Measurements from ENCODE around the gene BBS2.

Gene BBS2

DNA sequence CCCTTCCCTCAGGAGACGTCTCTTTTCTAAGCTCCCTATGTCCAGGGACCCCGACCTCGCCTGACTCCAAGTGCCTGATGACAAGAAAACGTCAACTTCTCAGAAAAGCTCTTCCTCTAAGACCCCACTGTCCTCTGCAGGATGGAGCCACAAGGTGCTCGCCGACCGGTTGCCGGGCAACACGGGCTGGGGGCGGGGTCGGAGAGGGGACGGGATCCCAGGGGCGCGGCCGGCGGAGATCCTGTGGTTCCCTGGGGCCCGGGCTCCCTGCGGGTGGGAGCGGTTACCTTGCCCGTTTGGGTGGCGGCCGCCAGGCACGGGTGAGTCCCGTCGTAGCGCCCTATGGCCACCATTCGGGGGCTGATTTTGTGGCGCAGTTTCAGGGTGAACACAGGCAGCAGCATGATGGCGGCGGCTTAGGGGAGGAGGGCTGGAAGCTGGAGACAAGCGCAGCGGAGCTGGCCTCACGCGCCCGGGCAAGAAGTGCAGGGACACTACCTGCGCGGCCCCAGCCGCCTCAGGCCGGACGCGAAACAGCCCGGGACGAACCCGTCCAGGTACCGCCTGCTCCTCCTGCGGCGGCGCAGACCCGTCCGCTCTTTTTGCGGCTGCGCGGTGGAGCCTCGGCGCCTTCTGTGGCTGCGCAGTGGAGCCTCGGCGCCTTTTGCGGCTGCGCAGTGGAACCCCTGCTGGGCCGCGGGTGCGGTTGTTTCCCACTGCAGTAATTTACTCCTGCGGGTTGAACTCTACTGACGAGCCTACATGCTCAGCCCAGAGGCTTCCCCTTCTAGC, at the start of gene BBS2:
TSS of gene BBS2 (minus strand) at position 566 of the 792 bp plus-strand sequence. CDS start at position 404, 162 bp downstream.
- DNase-seq (ENCODE audit: low read depth), result peak; percentile 77

- DNase-seq (ENCODE audit: low read depth), result no peak
These were observed 45.1 kb upstream of the BBS2 start, which contains the start of gene MT4 for GRCh38 chr16:56564793-56565477. TSS of gene MT4 (plus strand) at chr16:56565073. CDS start at chr16:56565129, 56 bp downstream.

GRCh38 chr16:56561126-56561525, 41.3 kb upstream of the BBS2 start:
- DNase-seq (ENCODE audit: low read depth), result no peak

- no peak for DNase-seq (ENCODE audit: low read depth)
These were observed 40.6 kb upstream of the BBS2 start for GRCh38 chr16:56560447-56560846.

DNA sequence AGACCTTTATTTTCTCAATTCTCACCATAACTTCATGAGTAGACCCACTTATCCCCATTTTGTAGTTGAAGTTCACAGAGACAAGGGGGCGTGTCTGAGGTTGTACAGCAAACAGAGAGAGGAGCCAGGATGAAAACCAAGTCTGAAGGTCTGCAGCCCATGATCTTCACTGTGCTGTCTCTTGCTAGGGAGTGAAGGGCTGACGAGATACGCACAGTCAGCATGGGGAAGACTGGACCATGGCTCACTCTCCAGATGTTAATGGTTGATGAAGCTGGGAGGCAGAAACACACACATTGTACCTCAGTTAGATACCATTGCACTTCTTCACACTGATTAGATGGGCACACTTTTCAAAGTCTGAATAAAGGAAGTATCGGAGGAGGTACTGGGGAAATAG, 39.3 kb upstream of the BBS2 start:
- no peak for DNase-seq (ENCODE audit: low read depth)

- DNase-seq (ENCODE audit: low read depth), result peak; percentile 49
These were observed 38.4 kb upstream of the BBS2 start for GRCh38 chr16:56558024-56558747.

DNA sequence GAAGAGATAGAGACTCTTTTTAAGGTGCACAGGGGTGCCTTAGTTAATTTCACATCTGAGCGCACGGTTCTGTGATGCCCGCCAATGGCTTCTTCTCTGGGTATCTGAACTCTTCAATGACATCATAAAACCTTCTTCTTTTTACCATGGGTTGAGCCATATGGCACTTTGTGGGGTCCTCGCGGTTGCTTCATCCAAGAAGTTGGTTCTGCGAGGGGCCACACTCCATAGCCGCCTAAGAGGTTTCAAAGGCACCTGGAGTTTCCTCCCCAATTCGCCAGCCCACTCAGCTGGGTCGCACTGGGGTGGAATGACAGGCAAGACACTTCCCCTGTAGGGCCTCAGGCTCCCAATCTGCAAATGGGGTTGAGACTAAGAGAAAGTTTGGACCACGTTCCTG, 34.6 kb upstream of the BBS2 start:
- DNase-seq (ENCODE audit: low read depth), result no peak

- DNase-seq (ENCODE audit: low read depth), result no peak
These were observed 32.2 kb upstream of the BBS2 start for GRCh38 chr16:56551796-56552738.

GRCh38 chr16:56549744-56550385, 30.0 kb upstream of the BBS2 start:
- DNase-seq (ENCODE audit: low read depth), result no peak

- no peak for DNase-seq (ENCODE audit: low read depth)
These were observed 29.3 kb upstream of the BBS2 start for GRCh38 chr16:56549161-56549560.

DNA sequence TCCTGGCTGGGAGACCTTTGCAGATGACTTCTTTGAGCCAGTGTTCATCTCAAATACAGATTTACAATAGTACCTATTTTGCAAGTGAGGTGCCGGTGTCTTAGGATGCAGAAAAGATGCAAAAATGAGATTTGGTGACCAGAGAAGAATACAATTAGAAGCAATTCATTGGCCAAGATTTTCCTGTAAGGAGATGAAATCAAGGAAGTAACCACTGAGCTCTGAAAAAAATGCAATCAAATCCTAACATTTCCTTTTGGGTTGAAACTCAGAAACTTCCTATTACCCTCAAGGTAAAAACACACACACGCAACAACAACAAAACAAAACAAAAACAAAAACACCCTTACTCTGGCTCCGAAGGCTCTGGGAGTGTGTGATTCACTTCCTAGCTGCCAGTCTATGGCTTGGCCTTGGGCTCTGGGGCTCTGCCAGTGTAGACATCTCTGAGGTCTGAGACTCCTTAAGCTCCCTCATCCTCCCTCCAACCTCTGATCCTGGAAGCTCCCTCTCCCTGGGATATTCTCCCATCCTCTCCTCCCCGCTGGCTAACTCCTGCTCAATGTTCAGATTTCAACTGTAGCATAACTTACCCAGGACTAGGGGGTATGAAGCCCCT, 28.2 kb upstream of the BBS2 start:
- no peak for DNase-seq (ENCODE audit: low read depth)

GRCh38 chr16:56547120-56547948, 27.5 kb upstream of the BBS2 start:
- peak; percentile 47 for DNase-seq (ENCODE audit: low read depth)

- no peak for DNase-seq (ENCODE audit: low read depth)
These were observed 22.2 kb upstream of the BBS2 start for GRCh38 chr16:56542039-56542438.

GRCh38 chr16:56539656-56540055, 19.8 kb upstream of the BBS2 start:
- DNase-seq (ENCODE audit: low read depth), result no peak

GRCh38 chr16:56538331-56538730, 18.5 kb upstream of the BBS2 start:
- DNase-seq (ENCODE audit: low read depth), result no peak

GRCh38 chr16:56534847-56535383, 15.1 kb upstream of the BBS2 start:
- DNase-seq (ENCODE audit: low read depth), result no peak

GRCh38 chr16:56532714-56533113, 12.9 kb upstream of the BBS2 start:
- DNase-seq (ENCODE audit: low read depth), result no peak

DNA sequence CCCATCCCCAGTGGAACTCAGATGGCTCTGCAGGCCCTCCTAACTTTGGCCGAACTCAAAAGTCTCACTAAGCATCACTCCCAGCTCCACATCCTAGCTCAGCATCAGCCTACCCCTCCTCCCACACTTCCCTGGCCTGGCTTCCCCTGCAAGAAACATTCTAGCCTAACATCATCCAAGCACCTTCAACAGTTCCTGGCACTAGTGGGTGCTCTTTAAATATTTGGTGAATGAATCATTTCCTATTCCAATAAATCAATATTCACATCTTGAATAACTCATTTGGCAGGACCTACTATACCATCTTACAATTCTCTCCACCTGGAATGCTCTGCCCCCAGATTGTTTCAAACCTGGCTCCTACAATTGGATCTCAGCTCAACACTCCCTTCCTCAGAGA, 11.0 kb upstream of the BBS2 start:
- no peak for DNase-seq (ENCODE audit: low read depth)

DNA sequence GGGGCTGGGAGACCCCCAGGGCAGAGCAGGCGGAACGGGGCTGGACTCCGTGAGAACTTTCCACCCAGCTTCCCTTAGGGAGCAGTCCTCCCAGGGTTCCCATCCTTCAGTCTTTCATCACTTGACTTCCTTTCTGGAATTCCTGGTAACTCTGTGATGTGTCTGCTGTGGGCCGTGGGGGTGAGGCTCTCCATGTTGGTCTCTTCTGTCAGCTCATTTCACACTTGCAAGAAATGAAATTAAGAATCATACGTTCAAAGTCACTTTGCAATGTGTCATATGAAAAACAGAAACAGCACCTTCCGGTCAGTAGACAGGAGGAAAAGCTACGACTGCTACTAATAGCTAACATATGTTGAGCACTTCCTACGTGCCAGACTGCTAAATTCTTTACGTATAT, 5.4 kb upstream of the BBS2 start:
- DNase-seq (ENCODE audit: low read depth), result peak; percentile 54

GRCh38 chr16:56520251-56520577, 390 bp upstream of the BBS2 start:
- no peak for DNase-seq (ENCODE audit: low read depth)

All from fibroblast of gingiva (primary cell).